Ammon's horn (tissue), 1 donor: ENCODE results near the gene SHROOM1.
A peak's percentile ranks its signal among the peaks of the same experiment; 100 is the strongest.
"Not testable (repeated sequence)": the region's sequence is repeated elsewhere in the genome, so short reads cannot be mapped to it uniquely, and the experiment has no call there.

ENCODE experiments used
- DNase-seq: peaks from one replicate; pipeline ENCODE4 v3.0.0-alpha.2; 2016; ENCODE audit warnings: low spot score

The SHROOM1 gene

DNA sequence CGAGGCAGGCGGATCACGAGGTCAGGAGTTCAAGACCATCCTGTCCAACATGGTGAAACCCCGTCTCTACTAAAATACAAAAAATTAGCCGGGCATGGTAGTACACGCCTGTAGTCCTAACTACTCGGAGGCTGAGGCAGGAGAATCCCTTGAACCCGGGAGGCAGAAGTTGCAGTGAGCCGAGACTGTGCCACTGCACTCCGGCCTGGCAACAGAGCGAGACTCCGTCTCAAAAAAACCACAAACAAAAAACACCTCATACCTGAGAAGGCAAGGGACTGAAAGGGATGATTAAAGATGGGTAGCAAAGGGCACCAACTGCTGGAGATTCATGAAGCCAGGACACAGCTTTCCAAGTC is 23.7 kb downstream of the SHROOM1 start:
- DNase-seq = not testable (repeated sequence)

DNA sequence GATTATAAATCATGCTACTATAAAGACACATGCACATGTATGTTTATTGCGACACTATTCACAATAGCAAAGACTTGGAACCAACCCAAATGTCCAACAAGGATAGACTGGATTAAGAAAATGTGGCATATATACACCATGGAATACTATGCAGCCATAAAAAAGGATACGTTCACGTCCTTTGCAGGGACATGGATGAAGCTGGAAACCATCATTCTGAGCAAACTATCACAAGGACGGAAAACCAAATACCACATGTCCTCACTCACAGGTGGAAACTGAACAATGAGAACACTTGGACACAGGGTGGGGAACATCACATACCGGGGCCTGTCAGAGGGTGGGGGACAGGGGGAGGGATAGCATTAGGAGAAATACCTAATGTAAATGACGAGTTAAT is 24.6 kb downstream of the SHROOM1 start:
- DNase-seq = not testable (repeated sequence)

DNA sequence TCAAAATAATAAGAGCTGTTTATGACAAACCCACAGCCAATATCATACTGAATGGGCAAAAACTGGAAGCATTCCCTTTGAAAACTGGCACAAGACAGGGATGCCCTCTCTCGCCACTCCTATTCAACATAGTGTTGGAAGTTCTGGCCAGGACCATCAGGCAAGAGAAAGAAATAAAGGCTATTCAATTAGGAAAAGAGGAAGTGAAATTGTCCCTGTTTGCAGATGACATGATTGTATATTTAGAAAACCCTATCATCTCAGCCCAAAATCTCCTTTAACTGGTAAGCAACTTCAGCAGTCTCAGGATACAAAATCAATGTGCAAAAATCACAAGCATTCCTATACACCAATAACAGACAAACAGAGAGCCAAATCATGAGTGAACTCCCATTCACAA is 26.2 kb downstream of the SHROOM1 start:
- not testable (repeated sequence) for DNase-seq

DNA sequence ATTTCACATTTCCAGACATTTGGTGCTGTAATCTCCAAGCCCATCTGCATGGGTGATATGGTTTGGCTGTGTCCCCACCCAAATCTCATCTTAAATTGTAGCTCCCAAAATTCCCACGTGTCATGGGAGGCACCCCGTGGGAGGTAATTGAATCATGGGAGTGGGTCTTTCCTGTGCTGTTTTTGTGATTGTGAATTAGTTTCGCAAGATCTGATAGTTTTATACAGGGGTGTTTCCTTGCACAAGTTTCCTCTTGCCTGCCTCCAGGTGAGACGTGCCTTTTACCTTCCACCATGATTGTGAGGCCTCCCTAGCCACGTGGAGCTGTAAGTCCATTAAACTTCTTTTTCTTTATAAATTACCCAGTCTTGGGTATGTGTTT is 27.8 kb downstream of the SHROOM1 start:
- not testable (repeated sequence) for DNase-seq

DNA sequence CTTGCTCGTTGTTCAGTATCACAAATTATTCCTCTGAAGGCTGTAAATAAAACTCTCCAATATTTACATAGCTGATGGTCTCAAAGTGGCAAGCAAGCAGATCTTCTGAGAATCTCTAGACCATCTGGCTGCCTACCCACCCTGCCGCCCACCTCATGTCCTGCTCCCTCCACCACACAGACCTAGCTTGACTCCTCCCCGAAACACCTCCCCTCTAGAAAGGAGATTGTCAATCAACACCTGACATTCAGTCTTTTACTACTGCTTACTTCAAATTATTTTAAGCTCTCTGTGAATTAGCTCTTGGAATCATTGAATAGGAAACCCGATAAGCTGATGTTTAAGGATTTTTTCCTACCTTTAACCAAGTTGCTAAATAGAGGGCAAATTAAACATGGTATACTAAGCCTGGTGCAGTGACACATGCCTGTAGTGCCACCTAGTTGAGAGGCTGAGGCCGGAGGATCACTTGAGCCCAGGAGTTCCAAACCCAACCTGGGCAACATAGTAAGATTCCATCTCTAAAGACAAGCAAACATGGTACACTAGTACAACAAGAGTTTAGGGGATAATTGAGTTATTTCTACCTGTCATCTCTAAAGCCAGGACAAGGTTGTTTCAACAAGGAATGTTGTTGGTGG is 28.3 kb downstream of the SHROOM1 start:
- DNase-seq = no peak

DNA sequence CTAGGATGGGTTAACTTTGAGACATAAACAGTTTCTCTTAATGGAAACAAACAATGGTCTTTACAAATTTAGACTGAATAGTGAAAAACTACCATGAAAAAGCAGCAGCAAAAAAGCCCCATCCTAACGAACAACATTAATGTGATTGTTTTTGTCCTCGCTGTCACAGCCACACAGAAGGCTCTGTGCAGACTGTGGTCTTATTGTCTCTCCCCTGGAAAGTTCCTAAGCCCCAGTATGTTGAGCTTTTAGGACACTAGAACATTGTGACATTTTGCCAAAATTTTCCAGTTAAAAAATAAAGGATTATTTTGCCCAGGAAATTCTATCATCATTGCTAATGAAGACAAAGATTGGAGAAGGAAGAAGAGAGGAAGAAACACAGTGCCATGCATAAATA is 29.9 kb downstream of the SHROOM1 start:
- peak; percentile 91 for DNase-seq

DNA sequence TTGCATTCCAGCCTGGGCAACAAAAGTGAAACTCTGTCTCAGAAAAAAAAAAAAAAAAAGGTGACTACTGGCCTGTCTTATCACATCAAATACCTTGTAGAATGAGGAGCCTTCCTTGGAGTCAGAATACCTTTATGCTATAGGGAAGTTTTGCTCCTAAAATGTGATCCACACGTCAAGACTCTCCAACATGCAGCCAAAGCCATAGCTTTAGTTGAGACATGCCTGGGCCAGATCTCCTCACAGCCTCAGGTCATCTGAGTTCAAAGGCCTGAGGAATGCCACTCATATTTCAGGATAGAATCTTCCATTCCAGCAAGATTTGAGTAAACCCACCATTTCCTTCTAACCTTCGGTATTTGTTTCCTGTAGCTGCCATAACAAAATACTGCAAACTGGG is 31.1 kb downstream of the SHROOM1 start:
- no peak for DNase-seq

DNA sequence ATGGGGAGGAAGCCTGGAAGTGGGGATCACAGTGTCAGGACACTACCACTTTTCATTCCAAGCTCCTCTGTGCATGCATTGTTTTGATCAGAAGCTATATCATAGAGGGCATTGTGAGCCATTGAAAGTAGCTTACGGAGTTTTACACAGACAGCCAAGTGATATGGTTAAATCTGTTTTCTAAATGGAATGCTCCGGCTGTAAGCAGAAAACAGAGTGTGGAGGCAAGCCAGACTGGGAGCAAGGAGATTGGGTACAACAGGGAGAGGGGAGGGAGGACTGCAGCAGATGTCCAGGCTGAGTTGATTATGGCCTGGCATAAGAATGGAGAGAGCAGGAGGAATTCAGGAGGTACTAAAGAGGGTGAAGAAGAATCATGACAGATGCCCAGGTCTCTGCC is 32.8 kb downstream of the SHROOM1 start:
- peak; percentile 90 for DNase-seq

DNA sequence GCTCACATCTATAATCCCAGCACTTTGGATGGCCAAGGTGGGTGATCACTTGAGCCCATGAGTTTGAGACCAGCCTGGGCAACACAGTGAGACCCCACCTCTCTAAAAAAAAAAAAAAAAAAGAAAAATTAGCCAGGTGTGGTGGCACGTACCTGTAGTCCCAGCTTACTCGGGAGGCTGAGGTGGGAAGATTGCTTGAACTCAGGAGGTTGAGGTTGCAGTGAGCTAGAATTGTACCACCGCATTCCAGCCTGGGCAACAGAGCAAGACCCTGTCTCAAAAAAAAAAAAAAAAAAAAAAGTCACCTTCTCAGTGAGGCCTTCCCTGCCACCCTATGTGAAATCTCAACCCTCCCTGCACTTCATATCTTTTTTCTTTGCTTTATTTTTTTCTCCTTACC is 39.4 kb downstream of the SHROOM1 start:
- DNase-seq = no peak

DNA sequence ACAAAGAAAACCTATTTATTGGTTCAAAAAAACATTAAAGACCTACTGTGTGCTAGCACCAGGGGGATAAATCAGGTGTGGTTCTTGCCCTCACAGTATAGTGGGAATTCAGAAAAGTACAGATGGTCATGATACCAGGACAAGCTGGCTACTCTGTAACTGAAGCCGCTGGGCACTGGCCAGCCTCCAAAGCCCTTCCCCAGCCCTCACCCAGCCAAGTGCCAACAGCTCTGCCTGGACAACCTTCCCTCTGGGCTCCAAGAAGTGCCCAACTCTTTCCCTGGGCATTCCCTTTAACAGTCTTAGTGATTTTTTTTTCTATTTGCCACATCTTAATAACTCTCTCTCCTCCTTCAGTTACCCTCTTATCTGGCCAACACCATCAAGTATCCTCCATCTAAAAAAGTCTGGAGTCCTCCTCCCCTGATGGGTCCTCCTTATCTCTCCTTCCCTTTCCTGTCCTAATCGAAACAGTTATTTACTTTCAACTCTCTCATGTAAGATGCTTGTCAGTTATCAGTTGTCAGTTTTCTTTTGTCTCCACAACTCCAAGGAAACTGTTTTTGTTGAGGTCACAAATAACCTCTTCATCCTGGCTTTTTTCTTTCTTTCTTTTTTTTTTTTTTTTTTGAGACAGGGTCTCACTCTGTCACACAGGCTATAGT is 40.1 kb downstream of the SHROOM1 start:
- DNase-seq = no peak

DNA sequence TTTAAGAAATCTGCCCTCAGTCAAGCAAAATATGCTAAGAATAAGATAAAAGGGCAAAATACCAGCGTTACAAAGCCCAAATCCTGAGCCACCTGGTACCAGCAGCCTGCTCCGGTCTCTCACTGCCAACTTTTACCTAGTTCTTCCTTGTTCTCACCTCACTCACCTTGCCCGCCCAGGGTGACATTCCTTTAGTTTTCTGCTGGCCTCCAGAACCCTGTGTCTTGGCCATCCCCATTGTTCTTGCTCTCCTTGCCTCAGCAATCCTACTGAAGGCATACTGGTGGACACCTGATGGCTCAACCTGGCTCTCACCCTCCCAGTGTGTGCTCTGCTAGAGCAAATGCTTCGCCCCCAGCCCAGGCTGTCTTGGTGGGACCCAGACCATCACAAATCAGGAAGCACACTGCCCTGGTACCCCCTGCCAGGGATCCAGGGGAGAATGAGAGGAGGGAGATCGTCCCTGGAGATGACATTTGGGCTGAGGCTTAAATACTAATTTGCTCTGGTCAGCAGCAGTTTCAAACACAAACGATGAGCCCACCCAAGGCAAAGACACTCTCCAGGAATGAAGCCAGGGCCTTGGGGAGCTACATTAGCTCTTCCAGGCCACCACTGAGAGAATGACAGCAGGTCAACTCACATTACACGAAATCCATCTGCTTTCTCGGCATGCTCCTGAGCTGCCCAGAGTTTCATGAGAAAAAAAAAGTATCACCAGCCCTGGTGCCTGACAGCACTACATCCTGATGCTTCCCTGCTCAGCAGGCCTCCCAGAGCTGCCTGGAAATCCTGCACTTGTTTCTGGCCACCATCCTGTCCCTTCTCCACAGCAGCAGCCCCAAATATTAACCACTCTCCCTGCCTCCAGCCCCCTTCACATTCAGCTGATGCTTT is 41.2 kb downstream of the SHROOM1 start:
- no peak for DNase-seq

DNA sequence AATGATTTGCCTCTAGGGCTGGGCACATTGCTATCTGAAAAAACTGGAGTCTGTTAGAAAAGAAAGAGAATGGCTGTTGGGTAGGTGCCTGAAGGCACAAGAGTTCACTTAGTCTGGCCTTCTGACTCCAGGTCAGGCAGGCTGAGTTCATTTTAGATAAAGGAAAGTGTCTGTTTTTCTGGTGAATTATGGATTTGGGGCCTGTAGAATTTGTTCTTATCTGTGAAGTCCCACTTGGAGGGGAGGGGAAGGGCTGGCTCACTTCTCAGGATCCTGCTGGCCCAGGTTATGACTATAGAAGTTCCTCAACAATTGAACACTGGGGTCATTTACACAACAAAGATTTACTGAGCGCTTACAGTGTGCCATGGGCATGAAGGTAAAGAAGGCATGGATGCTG is 41.9 kb downstream of the SHROOM1 start:
- DNase-seq = no peak

DNA sequence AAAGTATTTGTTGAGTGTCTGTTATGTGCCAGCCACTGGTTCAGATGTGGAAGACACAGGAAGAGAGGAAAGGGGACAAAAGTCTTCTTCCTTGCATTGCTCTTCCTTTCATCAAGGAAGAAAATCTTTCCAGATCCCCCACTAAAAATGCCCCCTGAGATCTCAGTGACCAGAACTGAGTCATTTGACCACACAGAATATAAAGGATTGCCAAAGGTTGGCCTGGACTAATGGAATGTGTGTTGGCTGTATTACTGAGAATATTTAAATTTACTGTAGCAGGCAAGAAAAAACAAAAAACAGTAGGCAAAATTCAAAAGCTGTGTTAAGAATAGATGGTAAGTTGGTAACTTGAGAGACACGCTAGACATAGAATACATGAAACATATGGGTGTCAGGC is 43.4 kb downstream of the SHROOM1 start:
- no peak for DNase-seq

DNA sequence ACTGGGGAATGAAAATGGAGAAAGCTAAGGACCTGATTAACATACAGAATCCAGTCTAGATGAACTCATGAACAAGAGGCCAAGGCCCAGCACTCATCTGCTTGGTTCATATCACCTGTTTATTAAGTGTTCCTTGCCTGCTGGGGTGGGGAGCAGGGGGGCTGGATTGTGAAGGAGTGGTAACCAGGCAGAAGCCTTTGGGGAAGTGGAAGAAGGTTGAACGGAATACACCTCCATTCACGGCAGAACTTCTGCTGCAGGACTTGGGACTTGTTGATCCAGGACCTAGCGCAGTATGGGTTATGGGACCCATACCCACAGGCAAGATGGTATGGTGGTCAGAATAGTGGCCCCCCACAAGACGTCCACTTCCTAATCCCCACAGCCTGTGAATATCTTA is 44.6 kb downstream of the SHROOM1 start:
- DNase-seq = no peak

DNA sequence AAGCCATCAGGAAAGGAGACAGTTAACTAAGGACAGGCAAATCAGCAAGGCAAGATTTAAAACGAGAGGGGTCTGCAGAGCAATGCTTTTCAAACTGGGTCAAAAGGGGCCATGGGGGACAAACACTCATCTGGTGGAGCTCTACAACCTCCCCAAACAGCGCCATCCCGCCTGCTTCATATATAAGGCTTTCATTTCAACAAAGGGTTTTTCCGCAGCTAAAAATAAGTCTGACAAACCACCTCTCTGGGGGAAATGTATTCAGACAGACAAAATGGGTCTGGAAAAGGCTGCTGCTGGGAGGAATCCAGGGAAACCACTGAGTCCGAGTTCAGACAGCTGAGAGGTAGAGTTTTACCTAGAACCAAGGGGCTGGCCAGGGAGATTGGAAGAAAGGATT is 45.1 kb downstream of the SHROOM1 start:
- no peak for DNase-seq

DNA sequence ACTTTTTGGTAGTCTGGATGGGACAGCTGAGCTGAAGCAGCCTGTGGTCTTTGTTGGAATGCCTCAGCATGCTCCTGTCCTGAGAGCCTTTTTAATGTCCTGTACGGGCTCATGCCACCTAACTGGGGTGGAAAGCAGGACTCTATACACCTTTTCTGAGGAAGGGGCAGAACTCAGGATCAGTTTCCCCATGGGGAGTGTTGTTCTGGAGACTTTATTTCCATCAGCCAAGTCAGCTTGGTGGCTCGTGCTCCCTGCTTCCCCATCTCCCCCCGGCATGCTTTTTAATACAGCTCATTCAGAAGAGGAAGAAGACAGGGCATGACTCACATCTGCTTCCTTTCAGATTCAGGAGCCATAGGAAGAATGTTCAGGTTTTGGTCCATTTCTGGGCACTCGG is 48.3 kb downstream of the SHROOM1 start:
- peak; percentile 72 for DNase-seq

DNA sequence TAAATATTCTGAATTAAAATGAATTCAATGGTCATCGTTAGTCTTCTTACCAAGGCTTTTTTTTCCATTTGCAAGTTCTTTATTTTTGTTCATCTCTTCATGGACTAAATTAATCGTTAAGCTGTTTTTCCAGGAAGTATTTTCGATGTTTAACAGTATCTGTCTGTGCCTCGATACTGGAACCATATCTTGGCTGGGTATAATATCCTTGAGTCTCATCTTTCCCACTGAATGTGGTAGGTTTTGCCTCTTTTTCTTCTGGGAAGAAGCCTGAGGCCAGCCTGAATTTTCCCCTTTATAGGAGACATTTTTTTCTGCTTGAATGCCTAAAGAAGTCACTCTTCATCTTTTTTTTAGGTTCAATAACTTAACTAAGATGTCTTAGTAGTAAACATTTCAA is 49.4 kb downstream of the SHROOM1 start:
- DNase-seq = no peak

DNA sequence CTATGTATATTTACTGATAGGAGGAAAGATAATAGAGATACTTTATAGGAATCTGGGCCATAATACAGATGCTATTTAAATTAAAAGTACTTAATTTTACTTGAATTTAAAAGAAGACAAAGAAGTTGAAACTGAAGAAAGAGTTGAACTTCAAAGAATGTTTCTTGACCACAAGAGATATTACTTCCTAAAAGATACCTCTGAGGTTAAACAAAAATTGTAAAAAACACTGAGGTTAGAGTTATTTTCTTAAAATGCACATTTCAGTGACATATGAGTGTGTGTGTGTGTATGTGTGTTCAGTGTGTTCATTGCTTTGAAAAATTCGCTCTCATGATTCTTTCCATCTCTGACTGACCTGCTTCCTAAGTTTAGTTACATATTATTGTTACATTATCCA is 49.9 kb downstream of the SHROOM1 start:
- DNase-seq = no peak

DNA sequence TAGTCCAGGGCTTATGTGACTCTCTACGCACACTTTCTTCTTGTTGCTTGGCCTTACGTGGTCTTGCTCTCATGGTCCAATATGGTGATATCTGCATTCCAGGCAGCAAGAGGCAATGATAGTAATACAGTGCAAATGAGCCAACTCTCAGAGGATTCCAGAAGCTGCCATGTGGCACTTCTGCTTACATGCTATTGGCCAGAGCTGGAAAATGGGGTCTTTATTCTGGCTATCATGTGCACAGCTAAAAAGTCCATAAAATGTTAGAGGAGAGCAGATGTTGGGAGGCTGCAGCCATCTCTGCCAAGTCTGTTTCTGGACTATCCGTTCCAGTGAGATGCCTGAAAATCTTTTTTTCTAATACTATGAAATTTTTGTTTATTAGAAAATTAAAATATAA is 50.5 kb downstream of the SHROOM1 start:
- peak; percentile 87 for DNase-seq

DNA sequence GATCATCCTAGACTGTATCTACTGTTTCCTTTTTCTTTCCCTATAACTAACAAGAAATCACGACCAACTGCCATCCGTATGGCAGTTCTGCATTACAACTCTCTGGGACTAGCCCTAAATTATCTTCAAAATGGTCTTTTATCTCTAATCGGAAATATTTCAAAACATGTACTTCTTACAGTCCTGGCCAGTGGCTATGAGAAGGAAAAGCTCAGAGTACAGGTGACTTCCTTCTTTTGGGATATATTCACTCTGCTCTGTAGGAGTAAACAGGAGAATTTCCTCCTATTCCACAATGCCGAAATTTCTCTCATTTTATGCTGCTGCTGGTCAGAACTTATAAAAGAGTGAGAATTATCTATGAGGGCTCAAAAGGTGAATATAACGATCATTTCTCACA is 51.6 kb downstream of the SHROOM1 start:
- no peak for DNase-seq

DNA sequence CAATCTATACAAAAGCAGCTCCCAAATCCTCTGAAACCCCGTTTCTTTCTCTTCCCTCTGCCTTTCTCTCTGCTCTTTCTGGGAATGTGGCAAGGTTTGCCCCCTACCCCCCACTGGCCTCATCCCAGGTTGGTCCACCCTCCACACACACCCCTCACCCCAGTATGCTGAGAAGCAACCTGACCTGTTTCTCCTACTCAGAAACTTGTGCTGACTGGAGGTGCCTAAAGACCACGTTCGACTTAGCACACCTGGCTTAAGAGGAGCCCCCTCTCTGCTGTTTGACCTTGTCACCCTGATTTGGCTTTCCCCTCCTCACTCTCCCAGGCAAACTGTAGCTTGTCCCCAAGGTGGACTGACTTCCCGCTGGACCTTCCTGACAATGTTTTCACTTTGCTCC is 52.3 kb downstream of the SHROOM1 start:
- DNase-seq = no peak

DNA sequence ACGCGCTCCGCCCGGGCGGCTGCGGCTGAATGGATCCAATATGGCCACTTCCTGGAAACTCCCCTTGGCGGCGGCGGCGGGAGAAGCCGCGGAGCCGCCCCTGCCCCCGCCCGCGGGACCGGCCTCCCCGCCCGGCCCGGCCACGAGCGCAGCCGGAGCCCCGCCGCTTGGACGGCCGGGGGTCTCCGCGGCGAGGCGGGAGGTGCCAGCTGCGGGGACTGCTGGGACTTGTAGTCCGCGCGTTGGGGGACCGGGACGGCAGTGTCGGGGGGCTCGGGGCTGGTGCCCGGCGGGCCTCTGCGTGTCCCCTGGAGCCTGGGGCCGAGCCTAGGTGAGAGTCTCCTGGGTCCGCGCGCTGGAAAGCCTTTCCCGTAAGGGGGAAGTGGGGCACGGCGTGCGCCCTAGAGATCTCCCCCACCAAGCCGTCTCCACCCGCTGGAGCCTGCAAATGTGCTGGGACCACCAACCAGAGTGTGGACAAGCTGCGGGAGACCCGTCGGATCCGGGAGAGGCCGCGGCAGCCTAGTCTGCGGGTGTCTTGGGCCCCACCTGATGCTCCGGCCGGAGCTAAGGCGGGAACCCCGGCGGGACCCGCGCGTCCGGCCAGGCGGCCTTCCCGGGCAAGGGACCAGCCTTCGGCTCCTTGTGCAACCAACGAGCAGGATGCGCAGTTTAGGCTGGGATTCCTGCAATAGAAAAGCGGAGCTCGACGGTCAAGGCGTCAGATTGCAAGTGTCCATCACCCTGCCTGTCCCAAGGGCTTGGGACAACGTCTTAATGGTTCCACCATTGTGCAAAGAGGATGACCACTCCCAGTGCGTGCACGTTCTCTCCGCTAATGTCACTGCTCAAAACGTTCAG is 53.0 kb downstream of the SHROOM1 start, which contains the start of gene SEPTIN8:
Gene SEPTIN8 (minus strand): TSS at position 31 of the 861 bp plus-strand sequence. CDS start 102 bp downstream, outside the sequence.
- peak; percentile 60 for DNase-seq
